ENCODE results near the gene ATXN7L2. TPM values are rescaled to one million over a fixed set of nuclear protein-coding genes. Genes with fewer than 3 reads are reported as not detected.

The ATXN7L2 gene
- total and polyA plus RNA-seq, 2 donors from 2014 or later = 5.7 to 7.3 TPM

- Histone ChIP-seq H3K9me3 (ENCODE audit: control insufficient read depth in 2 of 3, insufficient read depth in 1 of 3, low read length in 3 of 3) (no peaks in the 10 kb centered on the region), H3K27me3 (ENCODE audit: control insufficient read depth, insufficient read depth, low read length) (no peaks in the 10 kb centered on the region), H3K9ac (ENCODE audit: low read length in 3 of 3) (no peak overlapping the region), H3K4me1 (ENCODE audit: control insufficient read depth in 2 of 3, insufficient read depth in 2 of 3, low read depth in 1 of 3, low read length in 3 of 3) (peaks cover 0 to 14% (median 4%) of the 10 kb centered on the region in 3 donors), H3K27ac (ENCODE audit: low read depth in 2 of 2, low read length in 2 of 2) (no peak overlapping the region), H3K36me3 (ENCODE audit: control insufficient read depth in 2 of 3, insufficient read depth in 3 of 3, low read length in 3 of 3) (peaks cover 0 to 10% (median 8%) of the 10 kb centered on the region in 3 donors), H3K4me3 (ENCODE audit: low read length in 3 of 3) (no peak overlapping the region)
- DNase-seq (no peak), FAIRE-seq (no peak)
- TF ChIP-seq, protein P1, sequence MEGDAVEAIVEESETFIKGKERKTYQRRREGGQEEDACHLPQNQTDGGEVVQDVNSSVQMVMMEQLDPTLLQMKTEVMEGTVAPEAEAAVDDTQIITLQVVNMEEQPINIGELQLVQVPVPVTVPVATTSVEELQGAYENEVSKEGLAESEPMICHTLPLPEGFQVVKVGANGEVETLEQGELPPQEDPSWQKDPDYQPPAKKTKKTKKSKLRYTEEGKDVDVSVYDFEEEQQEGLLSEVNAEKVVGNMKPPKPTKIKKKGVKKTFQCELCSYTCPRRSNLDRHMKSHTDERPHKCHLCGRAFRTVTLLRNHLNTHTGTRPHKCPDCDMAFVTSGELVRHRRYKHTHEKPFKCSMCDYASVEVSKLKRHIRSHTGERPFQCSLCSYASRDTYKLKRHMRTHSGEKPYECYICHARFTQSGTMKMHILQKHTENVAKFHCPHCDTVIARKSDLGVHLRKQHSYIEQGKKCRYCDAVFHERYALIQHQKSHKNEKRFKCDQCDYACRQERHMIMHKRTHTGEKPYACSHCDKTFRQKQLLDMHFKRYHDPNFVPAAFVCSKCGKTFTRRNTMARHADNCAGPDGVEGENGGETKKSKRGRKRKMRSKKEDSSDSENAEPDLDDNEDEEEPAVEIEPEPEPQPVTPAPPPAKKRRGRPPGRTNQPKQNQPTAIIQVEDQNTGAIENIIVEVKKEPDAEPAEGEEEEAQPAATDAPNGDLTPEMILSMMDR (IDR thresholded peaks at IDR 0.05; ENCODE audit: borderline replicate concordance, extremely low read depth, insufficient read depth) = no peak
- intact Hi-C loops (cut with DNase I) = no loop called here
These were observed 18.1 kb downstream of the ATXN7L2 start for GRCh38 chr1:109501644-109502363.

GRCh38 chr1:109502364-109502851 is 18.7 kb downstream of the ATXN7L2 start:
- H3K27me3 ChIP-seq (ENCODE audit: control insufficient read depth, insufficient read depth, low read length) = no peaks in the 10 kb centered on the region
- no peaks in the 10 kb centered on the region for H3K9me3 ChIP-seq (ENCODE audit: control insufficient read depth in 2 of 3, insufficient read depth in 1 of 3, low read length in 3 of 3)
- peaks cover 0 to 7% (median 5%) of the 10 kb centered on the region in 3 donors for H3K36me3 ChIP-seq (ENCODE audit: control insufficient read depth in 2 of 3, insufficient read depth in 3 of 3, low read length in 3 of 3)
- H3K27ac ChIP-seq (ENCODE audit: low read depth in 2 of 2, low read length in 2 of 2) = peak overlapping the region in 1 of 2 donors; percentile 3
- peaks cover 0 to 14% (median 4%) of the 10 kb centered on the region in 3 donors for H3K4me1 ChIP-seq (ENCODE audit: control insufficient read depth in 2 of 3, insufficient read depth in 2 of 3, low read depth in 1 of 3, low read length in 3 of 3)
- H3K4me3 ChIP-seq (ENCODE audit: low read length in 3 of 3) = no peak overlapping the region
- no peak overlapping the region for H3K9ac ChIP-seq (ENCODE audit: low read length in 3 of 3)
- DNase-seq = no peak
- TF ChIP-seq, protein P1 (IDR thresholded peaks at IDR 0.05; ENCODE audit: borderline replicate concordance, extremely low read depth, insufficient read depth) = no peak
- intact Hi-C loops (cut with DNase I) = no loop called here
- no peak for FAIRE-seq

- Histone ChIP-seq H3K9me3 (ENCODE audit: control insufficient read depth in 2 of 3, insufficient read depth in 1 of 3, low read length in 3 of 3) (no peaks in the 10 kb centered on the region), H3K36me3 (ENCODE audit: control insufficient read depth in 2 of 3, insufficient read depth in 3 of 3, low read length in 3 of 3) (peaks cover 0 to 9% (median 0%) of the 10 kb centered on the region in 3 donors), H3K27ac (ENCODE audit: low read depth in 2 of 2, low read length in 2 of 2) (no peak overlapping the region), H3K4me1 (ENCODE audit: control insufficient read depth in 2 of 3, insufficient read depth in 2 of 3, low read depth in 1 of 3, low read length in 3 of 3) (peaks cover 0 to 15% (median 4%) of the 10 kb centered on the region in 3 donors), H3K4me3 (ENCODE audit: low read length in 3 of 3) (no peak overlapping the region), H3K27me3 (ENCODE audit: control insufficient read depth, insufficient read depth, low read length) (no peaks in the 10 kb centered on the region), H3K9ac (ENCODE audit: low read length in 3 of 3) (no peak overlapping the region)
- no peak for FAIRE-seq
- TF ChIP-seq, protein P1 (IDR thresholded peaks at IDR 0.05; ENCODE audit: borderline replicate concordance, extremely low read depth, insufficient read depth) = no peak
- intact Hi-C loops (cut with DNase I) = no loop called here
- no peak for DNase-seq
These were observed 20.2 kb downstream of the ATXN7L2 start for GRCh38 chr1:109503935-109504334.
